HG02759 (cell line): ENCODE data around the gene PPFIBP2.
"Not testable (repeated sequence)": the region's sequence is repeated elsewhere in the genome, so short reads cannot be mapped to it uniquely, and the experiment has no call there.

Experiments used
- ATAC-seq: cut with Tn5 transposase; IDR thresholded peaks from one replicate; pipeline ENCODE4 v1.9.1; 2021; ENCODE audit warnings: mild to moderate bottlenecking, moderate library complexity; ENCODE audit not compliant: unreplicated experiment

Gene PPFIBP2

DNA sequence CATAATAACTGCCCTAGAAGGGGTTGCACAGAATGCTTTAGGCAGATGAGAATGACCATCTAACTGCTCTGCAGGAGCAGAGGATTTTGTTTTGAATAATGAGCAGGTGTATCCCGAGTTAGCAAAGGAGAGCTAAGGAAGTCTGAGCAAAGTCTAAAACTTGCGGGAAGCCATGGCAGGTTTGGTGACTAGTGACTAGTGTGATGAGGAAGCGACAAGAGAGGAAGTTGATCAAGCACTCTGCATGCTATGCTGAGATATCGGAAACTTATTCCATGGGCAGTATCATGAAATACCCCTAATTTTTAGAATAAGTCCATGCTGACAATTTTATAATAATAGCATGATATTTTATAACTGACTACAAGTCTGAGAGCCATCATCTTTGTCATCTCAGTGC lies 15.6 kb upstream of the PPFIBP2 start:
- no peak for ATAC-seq

DNA sequence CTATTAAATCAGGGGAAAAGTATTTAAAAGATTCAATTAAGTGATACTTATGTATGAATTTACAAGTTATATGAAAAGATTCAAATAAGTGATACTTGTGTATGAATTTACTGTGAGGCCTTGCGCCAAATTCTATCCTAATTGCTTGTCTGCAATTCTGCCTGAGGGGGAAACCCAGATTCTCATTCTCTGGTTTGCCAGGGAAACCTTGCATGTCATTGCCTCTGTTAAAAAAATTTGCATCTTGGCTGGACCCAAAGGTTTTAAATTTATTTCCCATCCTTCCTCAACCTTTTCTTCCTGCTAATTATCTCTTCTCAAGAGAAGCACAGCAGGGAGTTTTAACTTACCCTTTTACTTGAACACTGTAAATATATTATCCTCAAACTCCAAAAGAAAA lies 14.7 kb upstream of the PPFIBP2 start:
- no peak for ATAC-seq

GRCh38 chr11:7500251-7500650 lies 13.5 kb upstream of the PPFIBP2 start:
- ATAC-seq: no peak

GRCh38 chr11:7501251-7501650 lies 12.5 kb upstream of the PPFIBP2 start:
- no peak for ATAC-seq

- ATAC-seq: no peak
Measured at GRCh38 chr11:7501894-7502293, 11.9 kb upstream of the PPFIBP2 start.

- no peak for ATAC-seq
Measured at GRCh38 chr11:7506243-7506642, 7.6 kb upstream of the PPFIBP2 start.

DNA sequence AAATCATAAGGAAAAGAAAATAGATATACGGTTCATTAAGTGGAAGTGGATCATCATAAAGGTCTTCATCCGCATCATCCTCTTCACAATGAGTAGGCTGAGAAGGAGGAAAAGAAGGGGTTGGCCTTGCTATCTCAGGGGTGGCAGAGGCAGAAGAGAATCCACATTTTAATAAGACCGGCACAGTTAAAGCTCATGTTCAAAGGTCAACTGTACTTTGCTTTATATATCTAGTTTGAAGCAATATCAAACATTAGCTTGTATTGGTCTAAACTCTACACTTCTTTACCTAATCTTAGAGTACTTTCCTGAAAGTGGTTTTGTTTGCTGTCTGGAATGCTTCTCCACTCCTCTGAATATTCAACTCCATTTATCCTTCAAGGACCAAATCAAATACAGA lies 5.7 kb upstream of the PPFIBP2 start:
- no peak for ATAC-seq

DNA sequence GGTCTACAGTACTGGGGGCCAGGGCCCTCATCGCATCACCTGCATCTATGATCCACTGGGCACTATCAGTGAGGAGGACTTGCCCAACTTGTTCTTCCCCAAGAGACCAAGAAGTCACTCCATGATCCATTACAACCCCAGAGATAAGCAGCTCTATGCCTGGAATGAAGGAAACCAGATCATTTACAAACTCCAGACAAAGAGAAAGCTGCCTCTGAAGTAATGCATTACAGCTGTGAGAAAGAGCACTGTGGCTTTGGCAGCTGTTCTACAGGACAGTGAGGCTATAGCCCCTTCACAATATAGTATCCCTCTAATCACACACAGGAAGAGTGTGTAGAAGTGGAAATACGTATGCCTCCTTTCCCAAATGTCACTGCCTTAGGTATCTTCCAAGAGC lies 3.8 kb upstream of the PPFIBP2 start:
- ATAC-seq: no peak

- no peak for ATAC-seq
Measured at GRCh38 chr11:7511401-7511800, 2.4 kb upstream of the PPFIBP2 start.

GRCh38 chr11:7512525-7513233 lies 1.1 kb upstream of the PPFIBP2 start:
- ATAC-seq: peak; percentile 67

DNA sequence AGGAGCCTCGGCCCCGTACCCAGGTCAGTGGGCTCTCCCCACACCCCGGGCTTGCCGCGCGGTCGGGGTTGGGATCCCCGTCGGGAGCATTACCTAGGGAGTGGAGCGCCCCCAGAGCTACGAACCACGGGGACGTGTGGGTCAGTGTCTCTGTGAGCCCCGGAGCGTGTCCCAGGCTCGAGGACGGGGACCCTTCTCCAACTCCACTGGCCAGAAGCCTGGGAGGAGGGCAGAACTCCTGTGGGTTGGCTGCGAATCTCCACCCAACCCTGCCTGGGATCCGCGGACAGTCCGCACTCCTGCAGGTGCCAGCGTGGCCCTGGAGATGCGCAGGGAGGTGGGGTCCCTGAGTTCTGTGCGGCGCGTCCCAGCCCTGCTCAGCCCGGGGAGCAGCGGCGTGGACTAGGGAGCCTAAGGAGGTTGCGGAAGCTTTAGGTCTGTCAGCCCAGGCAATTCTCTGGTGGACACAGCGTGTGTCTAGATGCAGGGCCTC lies 346 bp downstream of the PPFIBP2 start:
- ATAC-seq: peak; percentile 6

- no peak for ATAC-seq
Measured at GRCh38 chr11:7515447-7515886, 1.7 kb downstream of the PPFIBP2 start.

DNA sequence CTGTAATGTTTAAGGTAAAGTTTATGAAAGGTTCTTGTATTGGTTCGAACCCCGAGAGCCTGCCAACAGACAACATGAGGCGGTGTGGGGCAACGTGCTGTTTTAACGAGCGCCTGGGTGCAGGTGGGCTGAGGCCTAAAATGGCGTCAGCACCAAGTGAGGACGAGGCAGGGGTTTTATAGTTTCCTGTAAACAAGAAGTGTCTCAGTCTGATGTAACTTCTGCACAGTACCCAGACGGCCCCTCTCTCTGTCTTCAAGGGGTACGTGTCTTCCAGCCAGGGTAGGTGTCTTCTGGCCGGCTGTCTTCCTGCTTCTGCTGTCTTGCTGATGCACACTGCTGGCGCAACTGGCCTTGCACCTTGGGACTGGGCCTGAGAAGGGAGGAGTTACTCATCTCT lies 2.7 kb downstream of the PPFIBP2 start:
- ATAC-seq: no peak

DNA sequence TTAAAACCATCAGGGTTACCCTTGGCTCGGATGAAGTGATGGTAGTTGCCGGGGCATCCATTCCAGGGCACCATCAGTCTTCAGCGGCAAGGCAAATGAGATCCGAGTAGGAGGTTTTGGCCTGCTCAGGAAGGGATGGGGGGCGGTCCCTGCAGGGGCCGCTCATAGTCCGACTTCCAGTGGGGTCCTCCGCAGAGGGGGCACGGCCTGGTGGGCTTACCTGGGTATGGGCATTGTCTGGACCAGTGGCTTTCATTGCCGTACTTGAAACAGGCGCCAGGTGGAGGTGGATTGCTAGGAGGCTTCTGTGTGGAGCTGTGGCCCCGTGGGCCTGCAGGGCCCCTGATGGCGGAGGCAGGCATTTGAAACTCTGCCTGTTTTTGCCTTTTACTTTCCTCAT lies 3.9 kb downstream of the PPFIBP2 start:
- not testable (repeated sequence) for ATAC-seq

DNA sequence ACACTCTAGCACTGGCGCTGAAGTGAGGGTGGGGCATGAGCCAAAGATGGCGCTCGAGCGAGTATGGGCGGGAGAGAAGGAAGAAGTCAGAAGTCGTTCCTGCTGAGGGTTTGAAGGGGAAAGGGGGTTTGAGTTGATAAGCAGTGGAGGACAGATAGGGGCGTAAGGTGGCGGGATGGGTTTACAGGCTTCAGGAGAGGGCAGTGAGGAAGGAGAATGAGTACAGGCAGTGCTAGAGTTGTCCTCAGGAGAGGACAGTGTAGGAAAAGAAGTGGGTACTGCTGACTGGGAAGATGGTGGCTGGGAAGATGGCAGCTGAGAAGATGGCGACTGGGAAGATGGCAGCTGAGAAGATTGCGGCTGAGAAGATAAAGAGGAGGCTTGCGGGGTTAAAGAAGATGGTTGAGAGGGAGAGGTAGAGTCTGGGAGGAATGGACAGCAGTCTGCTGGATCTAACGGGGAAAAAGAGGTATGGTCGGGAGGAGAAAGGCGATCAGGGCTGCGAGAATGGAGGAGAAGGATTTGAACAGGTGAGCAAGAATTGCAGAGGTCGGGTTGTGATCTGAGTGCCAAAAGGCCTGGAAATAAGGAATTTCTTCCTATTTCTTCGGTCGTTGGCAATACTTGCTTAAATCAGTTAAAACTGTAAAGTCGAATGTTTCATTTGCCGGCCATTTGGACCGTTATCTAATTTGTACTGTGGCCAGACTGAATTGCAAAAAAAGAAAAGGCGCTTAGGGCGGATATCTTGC lies 5.2 kb downstream of the PPFIBP2 start:
- no peak for ATAC-seq

GRCh38 chr11:7520011-7520942 lies 6.5 kb downstream of the PPFIBP2 start:
- peak; percentile 57 for ATAC-seq

GRCh38 chr11:7520981-7521487 lies 7.2 kb downstream of the PPFIBP2 start:
- peak; percentile 81 for ATAC-seq

GRCh38 chr11:7522121-7522520 lies 8.3 kb downstream of the PPFIBP2 start:
- ATAC-seq: no peak

DNA sequence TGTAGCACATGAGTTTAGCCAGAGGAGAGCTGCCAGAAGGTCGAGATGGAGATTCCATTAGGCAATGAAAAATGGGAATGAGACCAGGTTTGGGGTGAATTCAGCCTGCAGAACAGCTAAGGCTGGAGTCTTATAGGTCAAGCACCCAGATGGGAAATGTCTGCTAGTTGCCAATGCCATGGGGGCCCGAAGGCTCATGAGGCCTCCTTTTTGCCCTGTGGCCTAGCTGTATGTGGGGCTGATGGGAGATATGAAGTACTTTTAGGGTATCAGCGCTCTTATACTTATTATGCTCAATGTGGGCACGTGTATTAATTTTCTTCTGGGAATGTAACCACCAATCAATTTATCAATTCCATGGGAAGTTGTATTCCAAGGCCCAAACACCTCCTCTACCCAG lies 8.7 kb downstream of the PPFIBP2 start:
- ATAC-seq: no peak

DNA sequence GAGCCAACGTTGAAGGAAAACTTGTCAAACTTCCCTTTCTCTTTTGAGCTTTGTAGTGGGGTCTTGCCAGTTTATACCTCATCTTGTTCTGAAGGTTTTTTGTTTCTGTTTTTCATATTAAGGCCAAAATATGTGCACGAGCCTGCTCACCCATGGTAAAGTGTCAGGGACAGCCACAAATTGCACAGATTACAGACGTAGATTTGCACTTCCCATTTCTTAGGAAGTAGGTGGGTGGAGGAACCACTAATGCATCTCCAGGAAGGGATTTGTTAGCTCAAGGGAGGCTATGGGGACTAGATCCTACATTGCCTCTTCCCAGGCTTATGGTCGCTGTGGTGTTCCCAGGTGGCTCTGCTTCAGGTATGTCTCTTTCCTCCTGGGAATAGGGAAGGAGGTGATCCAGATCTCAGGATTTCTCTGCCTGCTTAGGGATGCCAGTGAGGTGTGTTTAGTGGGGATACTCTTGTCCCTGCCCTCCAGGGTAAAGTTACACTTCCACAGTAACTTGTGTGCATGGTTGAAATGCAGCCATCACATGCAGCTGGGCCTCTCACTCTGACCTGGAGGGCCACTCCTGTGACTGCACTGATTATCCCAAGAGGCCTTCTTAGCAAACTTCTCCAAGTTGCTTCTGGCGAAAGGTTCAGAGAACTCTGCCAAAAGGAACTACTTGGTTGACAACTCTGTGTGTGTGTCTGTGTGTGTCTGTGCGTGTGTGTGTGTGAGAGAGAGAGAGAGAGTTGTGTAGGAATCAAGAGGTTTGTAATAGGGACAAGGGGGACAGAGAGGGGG lies 9.8 kb downstream of the PPFIBP2 start:
- no peak for ATAC-seq
